ENCODE results near the gene DUSP8. TPM values are rescaled to one million over a fixed set of nuclear protein-coding genes. Genes with fewer than 3 reads are reported as not detected.

Gene DUSP8
- total and polyA plus RNA-seq, 2 of the 8 experiments (the other 6 are each of a cell fraction or from before 2014, with no cell fraction given) = 2.8 to 3.6 TPM

DNA sequence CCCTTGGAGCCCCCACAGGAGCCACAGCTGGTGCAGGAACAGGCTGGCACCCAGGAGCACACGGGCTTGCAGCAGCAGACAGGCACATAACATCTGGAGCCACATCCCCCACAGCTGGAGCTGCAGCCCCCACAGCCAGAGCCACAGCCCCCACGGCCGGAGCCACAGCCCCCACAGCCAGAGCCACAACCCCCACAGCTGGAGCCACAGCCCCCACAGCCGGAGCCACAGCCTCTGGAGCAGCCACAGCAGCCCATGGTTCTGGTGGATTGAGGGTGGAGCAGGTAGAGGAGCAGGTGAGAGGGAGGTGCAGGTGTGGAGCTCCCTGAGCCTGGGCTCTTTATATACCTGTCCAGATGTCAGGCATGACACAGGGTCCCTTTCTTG lies 25.9 kb upstream of the DUSP8 start, which contains the start of gene KRTAP5-2 (continued):
- TF ChIP-seq RBBP5 (IDR thresholded peaks at IDR 0.05; ENCODE audit: borderline replicate concordance, low read depth, low read length) = no peak
- TF ChIP-seq SIRT6 (IDR thresholded peaks at IDR 0.05; ENCODE audit: low read length) = no peak
- TF ChIP-seq POLR2A (IDR thresholded peaks at IDR 0.05; ENCODE audit: control extremely low read depth in 1 of 2, low read depth in 2 of 2, low read length in 2 of 2) = no peak
- no peak for TF ChIP-seq SP2 (IDR thresholded peaks at IDR 0.05; ENCODE audit: low read length)
- TF ChIP-seq, protein P1, sequence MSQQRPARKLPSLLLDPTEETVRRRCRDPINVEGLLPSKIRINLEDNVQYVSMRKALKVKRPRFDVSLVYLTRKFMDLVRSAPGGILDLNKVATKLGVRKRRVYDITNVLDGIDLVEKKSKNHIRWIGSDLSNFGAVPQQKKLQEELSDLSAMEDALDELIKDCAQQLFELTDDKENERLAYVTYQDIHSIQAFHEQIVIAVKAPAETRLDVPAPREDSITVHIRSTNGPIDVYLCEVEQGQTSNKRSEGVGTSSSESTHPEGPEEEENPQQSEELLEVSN (IDR thresholded peaks at IDR 0.05) = no peak
